ENCODE results near the gene HSD11B1L. TPM values are rescaled to one million over a fixed set of nuclear protein-coding genes. Genes with fewer than 3 reads are reported as not detected.

HSD11B1L gene
- total RNA-seq, 2 experiments from 2014 or later, result 1.8 to 2.2 TPM

DNA sequence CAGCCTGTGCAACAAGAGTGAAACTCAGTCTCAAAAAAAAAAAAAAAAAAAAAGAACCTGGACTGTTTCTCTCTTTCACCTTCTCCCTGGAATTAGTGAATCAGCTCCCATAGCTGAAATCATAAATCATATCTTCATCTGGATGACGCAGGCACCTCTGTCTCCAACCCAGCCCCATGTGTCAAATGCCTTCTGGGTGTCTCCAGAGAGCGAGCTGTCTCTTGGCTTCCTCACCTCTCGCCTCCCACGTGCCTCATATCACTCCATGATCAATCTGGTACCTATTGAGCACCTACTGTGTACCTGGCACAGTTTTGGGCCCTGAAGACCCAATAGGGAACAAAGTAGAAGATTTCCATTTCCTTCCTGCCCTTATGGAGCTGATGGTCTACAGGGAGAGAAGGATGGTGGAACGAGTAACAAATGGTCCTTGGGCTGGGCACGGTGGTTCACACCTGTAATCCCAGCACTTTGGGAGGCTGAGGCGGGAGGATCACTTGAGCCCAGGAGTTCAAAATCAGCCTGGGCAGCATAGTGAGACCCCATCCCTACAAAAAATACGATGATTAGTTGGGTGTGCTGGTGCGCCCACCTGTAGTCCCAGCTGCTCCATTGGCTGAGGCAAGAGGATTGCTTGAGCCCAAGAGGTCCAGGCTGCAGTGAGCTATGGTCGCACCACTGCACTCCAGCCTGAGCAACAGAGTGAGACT lies 2.5 kb downstream of the HSD11B1L start:
- POLR2A ChIA-PET, result interaction anchor here (1.0 kb wide), 1 partner anchor 36 kb away, joined by 4 read pairs; the partner anchor contains the start of genes CATSPERD and LONP1
- CTCF ChIA-PET, result no interaction called here

DNA sequence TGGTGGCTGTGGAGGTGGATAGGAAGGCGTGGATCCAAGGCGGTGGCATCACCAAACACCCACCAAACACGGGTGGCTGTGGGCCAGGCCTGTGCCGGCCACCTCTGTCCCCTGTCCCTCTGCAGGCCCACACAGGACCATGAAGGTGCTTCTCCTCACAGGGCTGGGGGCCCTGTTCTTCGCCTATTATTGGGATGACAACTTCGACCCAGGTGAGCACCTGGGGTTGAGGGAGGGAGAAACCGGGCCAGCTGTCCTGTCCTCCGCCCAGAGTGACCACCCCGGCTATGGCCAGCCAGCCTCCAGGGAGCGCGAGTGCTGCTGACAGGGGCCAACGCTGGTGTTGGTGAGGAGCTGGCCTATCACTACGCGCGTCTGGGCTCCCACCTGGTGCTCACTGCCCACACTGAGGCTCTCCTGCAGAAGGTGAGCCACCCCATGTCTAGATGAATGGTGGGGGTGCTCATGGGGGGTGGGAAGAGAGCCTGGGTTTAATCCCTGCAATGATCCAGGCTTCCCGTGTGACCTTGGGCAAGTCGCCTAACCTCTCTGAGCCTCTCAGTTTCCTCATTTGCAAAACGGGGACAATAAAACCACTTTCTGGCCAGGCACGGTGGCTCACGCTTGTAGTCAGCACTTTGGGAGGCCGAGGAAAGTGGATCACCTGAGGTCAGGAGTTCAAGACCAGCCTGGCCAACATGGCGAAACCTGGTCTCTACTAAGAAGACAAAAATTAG lies 4.0 kb downstream of the HSD11B1L start:
- CTCF ChIA-PET, result no interaction called here
- POLR2A ChIA-PET, result interaction anchor here (0.6 to 3.5 kb wide), 2 partner anchors 34 to 48 kb away, joined by 6 to 33 read pairs; partner anchors contain the start of genes CATSPERD and LONP1

DNA sequence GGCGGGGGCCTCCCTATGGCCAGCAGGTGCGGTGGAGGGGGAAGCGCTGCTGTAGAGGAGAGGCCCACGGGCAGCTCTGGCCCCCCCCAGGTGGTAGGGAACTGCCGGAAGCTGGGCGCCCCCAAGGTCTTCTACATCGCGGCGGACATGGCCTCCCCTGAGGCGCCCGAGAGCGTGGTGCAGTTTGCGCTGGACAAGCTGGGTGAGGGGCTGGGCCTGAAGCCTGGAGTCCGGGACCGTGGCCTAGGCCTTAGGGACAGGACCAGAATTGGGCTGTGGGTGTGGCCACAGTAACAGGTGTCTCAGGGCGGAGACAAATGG lies 5.5 kb downstream of the HSD11B1L start:
- ChIA-PET CTCF (interaction anchor here (1.4 to 2.5 kb wide), 4 partner anchors 27 to 64 kb away, joined by 3 to 30 read pairs (median 6); partner anchors contain the start of genes CATSPERD, LONP1, SAFB and SAFB2), POLR2A (interaction anchor here (0.6 to 3.5 kb wide), 2 partner anchors 28 to 33 kb away, joined by 4 to 33 read pairs; partner anchors contain the start of genes CATSPERD and LONP1)

DNA sequence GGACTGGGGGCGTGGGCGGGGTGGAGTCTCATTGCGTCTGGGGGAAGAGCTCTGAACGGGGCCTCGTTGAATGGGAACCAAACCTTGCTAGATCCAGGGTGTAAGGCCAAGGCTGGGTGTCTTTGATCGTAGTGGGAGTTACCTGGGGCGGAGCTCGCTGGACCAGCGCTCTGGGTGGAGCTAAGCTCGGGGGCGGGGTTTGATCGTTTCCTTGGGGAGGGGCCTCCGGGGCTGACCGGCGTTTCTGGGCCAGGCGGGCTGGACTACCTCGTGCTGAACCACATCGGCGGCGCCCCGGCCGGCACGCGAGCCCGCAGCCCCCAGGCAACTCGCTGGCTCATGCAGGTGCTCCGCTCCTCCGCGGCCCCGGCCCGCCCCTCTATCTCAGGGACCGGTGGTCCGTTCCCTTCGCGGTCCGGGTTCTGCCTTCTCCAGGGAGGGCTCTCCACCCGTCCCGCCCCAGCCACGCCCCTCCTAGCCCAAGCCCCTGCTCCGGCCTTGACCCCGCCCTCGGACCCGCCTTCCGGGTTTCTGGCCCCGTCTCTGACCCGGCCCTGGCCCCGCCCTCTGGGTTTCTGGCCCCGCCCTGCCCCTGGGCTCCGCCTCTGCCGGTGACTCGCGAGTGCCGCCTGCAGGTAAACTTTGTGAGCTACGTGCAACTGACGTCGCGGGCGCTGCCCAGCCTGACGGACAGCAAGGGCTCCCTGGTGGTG lies 6.0 kb downstream of the HSD11B1L start:
- POLR2A ChIA-PET, result interaction anchor here (0.6 to 3.5 kb wide), 2 partner anchors 28 to 32 kb away, joined by 4 to 33 read pairs; partner anchors contain the start of genes CATSPERD and LONP1
- CTCF ChIA-PET, result interaction anchor here (1.0 to 2.5 kb wide), 6 partner anchors 8 to 64 kb away, joined by 3 to 30 read pairs (median 4); partner anchors contain the start of genes CATSPERD, LONP1, SAFB and SAFB2

DNA sequence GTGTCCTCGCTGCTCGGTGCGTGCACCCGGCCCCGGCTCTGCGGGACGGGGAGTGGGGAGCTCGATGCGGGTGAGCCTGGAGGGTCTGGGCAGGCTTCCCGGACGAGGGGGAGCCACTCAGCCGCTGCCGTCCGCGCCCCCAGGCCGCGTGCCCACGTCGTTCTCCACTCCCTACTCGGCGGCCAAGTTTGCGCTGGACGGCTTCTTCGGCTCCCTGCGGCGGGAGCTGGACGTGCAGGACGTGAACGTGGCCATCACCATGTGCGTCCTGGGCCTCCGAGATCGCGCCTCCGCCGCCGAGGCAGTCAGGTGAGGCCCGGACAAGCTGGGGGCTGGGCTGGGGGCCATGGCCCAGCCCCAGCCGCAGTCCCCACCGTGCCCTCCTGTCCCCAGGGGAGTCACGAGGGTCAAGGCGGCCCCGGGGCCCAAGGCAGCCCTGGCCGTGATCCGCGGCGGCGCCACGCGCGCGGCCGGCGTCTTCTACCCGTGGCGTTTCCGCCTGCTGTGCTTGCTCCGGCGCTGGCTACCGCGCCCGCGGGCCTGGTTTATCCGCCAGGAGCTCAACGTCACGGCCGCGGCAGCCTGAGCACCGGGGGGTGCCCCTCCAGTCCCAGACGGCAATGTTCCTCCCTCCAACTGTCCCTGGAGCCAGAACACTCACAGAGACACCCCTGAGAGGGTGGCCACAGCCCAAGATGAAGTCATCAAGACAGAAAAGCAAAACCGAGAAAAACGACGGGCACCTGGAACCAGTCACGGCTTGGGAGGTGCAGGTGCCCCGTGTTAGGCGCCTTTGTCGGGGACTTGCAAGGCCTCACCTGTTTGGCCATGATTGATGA lies 6.8 kb downstream of the HSD11B1L start:
- CTCF ChIA-PET, result interaction anchor here (1.0 to 2.5 kb wide), 7 partner anchors 9 to 65 kb away, joined by 3 to 30 read pairs (median 3); partner anchors contain the start of genes CATSPERD, LONP1, SAFB and SAFB2
- POLR2A ChIA-PET, result interaction anchor here (3.5 kb wide), 1 partner anchor 32 kb away, joined by 33 read pairs; the partner anchor contains the start of genes CATSPERD and LONP1

DNA sequence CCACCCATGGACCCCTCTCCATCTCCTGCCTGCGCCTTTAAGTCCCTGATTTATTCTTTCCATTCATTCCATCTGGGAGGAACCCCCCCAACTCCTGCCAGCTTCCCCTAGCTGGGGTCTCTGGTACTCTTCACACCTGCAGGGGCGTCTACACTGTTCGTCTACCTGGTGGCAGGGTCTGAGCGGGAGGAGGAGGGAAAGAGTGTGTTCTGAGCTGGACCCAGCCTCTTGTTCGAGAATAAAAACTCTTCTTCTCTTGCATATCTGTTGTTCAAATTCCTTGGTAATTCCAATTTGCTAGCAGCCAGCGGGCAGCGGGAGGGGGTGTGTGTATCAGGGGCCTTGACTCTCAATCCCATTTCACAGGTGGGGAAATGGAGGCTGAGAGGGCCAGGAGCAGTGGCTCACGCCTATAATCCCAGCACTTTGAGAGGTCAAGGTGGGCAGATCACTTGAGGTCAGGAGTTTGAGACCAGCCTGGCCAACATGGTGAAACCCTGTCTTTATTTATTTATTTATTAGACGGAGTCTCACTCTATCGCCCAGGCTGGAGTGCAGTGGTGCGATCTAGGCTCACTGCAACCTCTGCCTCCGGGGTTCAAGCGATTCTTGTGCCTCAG lies 7.5 kb downstream of the HSD11B1L start:
- POLR2A ChIA-PET, result interaction anchor here (3.5 kb wide), 1 partner anchor 31 kb away, joined by 33 read pairs; the partner anchor contains the start of genes CATSPERD and LONP1
- CTCF ChIA-PET, result interaction anchor here (1.4 to 3.7 kb wide), 4 partner anchors 10 to 31 kb away, joined by 3 to 30 read pairs (median 16); partner anchors contain the start of genes CATSPERD and LONP1

DNA sequence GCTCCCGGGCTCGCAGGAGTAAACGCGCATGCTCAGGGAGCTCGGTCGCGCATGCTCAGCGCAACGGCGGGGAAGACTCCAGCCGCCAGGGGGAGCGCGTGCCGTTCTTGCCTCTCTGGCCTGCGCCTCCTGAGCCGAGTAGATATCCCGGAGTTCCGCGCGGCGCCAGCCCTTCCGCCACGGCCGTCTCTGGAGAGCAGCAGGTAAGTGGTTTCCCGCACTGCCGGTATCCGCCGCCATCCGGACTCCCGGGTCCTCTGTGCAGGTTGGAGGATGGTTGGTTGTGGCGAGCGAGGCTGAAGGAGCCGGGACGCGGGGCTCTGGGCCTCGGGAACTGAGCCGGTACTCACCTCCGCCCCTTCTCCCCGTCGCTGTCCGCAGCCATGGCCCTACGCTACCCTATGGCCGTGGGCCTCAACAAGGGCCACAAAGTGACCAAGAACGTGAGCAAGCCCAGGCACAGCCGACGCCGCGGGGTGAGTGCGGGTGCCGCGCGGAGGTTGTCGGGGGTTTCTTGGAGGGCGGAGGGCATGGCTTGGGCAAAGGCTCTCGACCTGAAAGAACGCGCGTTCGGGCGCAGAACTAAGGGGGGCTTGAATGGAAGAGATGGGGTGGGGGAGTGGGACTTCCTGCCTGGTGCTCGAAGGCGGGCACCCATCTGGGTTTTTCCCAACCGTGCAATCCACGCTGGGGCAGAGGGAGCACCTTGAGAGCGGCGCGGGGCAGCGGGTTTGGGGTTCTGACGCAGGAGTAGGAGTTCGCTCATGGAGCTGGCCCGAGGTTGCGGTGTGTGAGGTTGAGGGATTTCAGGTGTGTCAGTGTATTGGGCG lies 9.5 kb downstream of the HSD11B1L start, which contains the start of gene RPL36:
TSS of gene RPL36 (plus strand) at position 171 of the 830 bp plus-strand sequence. CDS start at position 384, 213 bp downstream.
- POLR2A ChIA-PET, result interaction anchor here (0.6 to 2.8 kb wide), 10 partner anchors 8 to 213 kb away, joined by 3 to 73 read pairs (median 4); partner anchors contain the start of genes CATSPERD, LONP1, NDUFA11 and SAFB
- CTCF ChIA-PET, result interaction anchor here (0.7 to 3.7 kb wide), 14 partner anchors 9 to 139 kb away, joined by 3 to 25 read pairs (median 4); partner anchors contain the start of genes CATSPERD, HSD11B1L, LONP1 and SAFB2

DNA sequence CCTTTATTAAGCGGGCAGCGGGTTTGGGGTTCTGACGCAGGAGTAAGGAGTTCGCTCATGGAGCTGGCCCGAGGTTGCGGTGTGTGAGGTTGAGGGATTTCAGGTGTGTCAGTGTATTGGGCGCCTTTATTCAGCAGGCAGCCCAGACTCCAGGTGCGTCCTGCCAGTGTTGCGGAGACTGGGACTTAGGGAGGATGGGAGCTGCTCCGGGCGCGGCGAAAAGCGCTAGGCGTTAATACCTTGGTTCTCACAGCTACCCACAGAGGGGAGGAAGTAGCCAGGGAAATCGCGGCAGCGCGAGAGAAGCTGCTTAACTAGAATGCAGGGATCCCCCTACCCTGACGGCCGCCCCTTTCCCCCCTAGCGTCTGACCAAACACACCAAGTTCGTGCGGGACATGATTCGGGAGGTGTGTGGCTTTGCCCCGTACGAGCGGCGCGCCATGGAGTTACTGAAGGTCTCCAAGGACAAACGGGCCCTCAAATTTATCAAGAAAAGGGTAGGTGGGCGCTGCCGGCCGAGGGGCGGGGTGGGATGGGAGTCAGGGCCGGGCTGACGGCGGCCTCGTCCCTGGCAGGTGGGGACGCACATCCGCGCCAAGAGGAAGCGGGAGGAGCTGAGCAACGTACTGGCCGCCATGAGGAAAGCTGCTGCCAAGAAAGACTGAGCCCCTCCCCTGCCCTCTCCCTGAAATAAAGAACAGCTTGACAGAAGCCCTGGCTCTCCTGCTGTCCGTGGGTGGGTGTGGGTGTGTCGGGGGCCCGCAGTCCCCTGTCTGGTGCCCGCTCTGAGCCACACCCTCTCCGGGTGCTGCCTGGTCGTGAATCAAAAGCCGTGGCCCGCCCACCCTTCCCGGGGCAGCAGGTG lies 10.4 kb downstream of the HSD11B1L start:
- ChIA-PET CTCF (interaction anchor here (1.3 to 3.7 kb wide), 3 partner anchors 16 to 29 kb away, joined by 4 to 25 read pairs (median 7); partner anchors contain the start of genes CATSPERD and LONP1), POLR2A (interaction anchor here (0.6 to 2.8 kb wide), 12 partner anchors 9 to 118 kb away, joined by 3 to 73 read pairs (median 4); partner anchors contain the start of genes CATSPERD, LONP1, SAFB and SAFB2)

DNA sequence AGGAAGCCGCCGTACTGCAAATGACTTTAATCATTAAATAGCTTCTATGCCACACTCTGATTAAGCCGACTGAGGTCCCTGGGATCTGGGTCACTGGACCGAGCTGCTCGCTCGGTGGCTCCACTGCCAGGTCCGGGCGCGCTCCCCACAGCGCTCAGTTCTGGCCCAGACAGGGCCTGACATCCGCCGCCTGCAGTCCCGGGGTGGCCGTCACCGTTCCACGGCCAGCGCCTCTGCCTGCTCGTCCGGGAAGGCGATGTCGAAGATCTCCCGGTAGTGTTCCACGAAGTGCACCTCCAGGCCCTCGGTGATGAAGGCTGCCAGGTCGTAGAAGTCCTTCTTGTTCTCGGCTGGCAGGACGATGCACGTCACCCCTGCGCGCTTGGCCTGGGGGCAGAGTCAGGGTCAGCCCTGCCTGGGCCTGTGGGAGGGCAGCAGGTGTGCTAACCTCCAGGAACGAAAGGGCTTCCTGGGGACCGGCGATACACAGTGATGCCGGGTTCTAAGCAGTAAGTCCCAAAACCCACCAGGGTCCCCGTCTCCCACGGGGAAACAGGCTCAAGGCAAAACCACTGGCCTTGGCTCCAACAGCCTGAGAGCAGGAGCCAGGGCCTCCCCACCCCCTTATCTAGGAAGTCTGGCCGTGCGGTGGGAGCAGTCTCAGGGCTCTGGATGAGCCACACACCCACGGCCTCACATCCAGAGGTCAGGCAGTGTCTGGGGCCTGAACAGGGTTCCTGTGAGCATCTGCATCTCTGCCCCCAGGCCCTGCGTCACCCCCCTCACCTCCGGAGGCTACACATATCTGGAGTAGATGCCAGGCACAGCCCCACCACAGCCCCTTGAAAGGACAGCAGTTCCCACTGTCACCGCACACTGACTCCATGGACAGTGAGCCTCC lies 11.2 kb downstream of the HSD11B1L start:
- CTCF ChIA-PET, result interaction anchor here (1.3 to 3.7 kb wide), 3 partner anchors 16 to 28 kb away, joined by 4 to 25 read pairs (median 7); partner anchors contain the start of genes CATSPERD and LONP1
- POLR2A ChIA-PET, result interaction anchor here (0.9 to 2.8 kb wide), 9 partner anchors 8 to 112 kb away, joined by 3 to 73 read pairs (median 5); partner anchors contain the start of genes CATSPERD, LONP1, SAFB and SAFB2

DNA sequence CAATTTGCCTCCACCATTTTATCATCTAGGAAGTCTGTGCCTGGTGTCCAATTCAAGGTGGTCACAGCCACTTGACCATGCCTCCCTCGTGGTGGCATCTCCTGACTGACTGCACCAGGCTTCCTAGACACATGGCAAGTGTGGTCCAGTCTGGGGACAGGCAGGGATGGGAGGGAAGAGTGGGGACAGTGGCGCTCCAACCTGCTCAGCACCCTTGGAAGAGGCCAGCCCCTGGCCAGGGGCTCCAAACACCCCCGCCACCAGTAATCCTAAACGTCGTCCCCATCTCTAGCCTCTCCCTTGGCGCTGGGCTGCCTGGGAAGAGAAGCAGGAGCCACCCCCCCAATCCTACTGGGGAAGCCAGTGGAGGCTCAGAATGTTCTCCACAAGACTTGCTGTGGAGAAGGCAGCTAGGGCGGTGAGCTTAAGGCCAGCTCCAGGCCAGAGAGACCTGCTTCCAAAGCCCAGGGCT lies 11.9 kb downstream of the HSD11B1L start:
- ChIA-PET POLR2A (interaction anchor here (1.5 to 2.0 kb wide), 2 partner anchors 22 to 26 kb away, joined by 5 to 6 read pairs; no protein-coding TSS in a partner anchor), CTCF (no interaction called here)

DNA sequence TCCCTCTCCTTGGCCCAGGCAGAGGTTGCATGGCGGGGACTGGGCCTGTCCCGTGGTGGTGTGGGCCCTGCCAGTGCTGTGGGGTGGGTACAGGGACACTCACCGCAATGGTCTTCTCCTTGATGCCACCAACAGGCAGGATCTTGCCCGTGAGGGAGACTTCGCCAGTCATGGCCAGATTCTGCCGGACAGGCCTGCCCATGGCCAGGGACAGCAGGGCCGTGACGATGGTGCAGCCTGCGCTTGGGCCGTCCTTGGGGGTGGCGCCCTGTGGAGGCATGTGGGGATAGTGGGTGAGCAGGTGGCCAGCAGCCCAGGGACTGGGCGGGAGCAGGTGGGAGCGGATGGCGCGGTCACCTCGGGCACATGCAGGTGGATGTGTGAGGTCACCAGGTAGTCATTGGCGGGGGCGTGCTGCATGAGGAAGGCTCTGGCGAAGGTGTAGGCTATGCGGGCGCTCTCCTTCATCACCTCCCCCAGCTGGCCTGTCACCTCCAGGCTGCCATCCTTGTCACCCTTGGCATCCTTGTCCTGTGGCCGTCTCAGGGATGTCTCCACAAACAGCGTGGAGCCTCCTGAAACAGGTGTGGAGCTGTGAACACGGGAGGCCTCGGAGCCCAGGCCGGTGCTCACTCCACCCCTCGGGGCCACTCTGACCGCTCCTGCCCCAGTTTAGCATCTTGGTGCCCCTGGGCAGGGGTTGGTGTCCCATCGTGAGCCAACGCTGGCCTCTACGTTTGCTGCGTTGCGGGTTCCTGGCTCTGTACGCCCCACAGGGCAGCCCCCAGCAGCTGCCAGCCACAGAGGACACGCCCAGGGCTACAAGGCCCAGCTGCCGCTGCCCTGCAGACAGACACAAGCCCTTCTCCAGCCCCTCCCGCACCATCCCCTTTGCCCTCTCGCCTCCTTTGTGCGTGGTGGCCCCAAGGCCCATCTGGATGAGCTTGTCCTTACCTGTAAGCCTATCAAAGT lies 12.7 kb downstream of the HSD11B1L start:
- ChIA-PET POLR2A (interaction anchor here (0.5 to 2.0 kb wide), 3 partner anchors 21 to 46 kb away, joined by 3 to 6 read pairs (median 5); no protein-coding TSS in a partner anchor), CTCF (interaction anchor here (1.7 kb wide), 1 partner anchor 25 kb away, joined by 5 read pairs; no protein-coding TSS in a partner anchor)

DNA sequence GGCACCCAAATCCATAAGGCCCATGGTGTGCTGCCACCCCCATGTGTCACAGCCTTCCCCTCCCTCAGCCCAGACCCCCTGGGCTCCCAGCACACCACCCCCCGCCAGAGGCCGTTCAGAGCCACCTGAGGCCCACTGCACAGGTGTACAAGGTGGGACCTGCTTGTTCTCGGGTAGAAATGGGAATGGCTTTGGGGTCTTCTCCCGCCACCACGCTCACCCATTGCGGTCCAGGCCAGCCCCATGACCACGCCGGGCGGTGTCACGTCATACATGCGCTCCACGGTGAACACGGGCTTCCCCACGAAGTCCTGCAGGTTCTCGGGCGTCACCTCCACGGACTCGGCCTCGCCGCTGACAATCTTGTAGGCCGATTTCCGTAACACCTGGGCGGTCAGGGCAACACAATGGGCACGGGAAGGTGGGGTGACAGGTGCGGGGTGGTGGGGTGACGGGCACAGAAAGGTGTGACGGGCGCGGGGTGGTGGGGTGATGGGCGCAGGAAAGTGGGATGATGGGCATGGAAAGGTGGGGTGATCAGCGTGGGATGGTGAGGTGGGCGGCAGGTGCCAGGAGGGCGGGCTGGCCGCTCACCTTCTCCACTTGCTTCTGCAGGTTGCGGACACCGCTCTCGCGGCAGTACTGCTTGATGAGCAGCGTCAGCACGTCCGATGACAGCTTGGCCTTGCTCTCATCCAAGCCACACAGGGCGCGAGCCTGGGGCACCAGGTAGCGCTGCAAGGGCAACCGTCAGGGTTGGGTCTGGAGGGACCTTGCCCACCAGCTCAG lies 13.5 kb downstream of the HSD11B1L start:
- POLR2A ChIA-PET, result interaction anchor here (0.5 to 2.0 kb wide), 4 partner anchors 15 to 46 kb away, joined by 3 to 10 read pairs (median 6); no protein-coding TSS in a partner anchor

More for the DNA sequence above, 13.5 kb downstream of the HSD11B1L start:
- CTCF ChIA-PET, result interaction anchor here (1.2 to 1.7 kb wide), 2 partner anchors 20 to 24 kb away, joined by 5 to 8 read pairs; no protein-coding TSS in a partner anchor

All from activated CD8-positive, alpha-beta memory T cell treated with anti-CD3 and anti-CD28 coated beads for 36 hours (primary cell).